IMR-90 (cell line): Measurements from ENCODE around the gene PRRC2B.

ENCODE experiments used
- BHLHE40 ChIP-seq: fragments of 150-350 bp; IDR thresholded peaks from 2 replicates; pipeline ENCODE4 v1.6.1; 2016; ENCODE audit warnings: mild to moderate bottlenecking, low read depth, low read length
- CEBPB ChIP-seq: IDR thresholded peaks from 2 replicates; pipeline ENCODE4 v1.6.1; 2012; ENCODE audit warnings: low read depth, low read length, improper control_type of control experiment
- CHD1 ChIP-seq: IDR thresholded peaks from 2 replicates; pipeline ENCODE4 v1.6.1; 2012; ENCODE audit warnings: low read depth, low read length, improper control_type of control experiment
- CTCF ChIP-seq: conservative IDR thresholded peaks from 2 replicates; pipeline ENCODE4 v1.5.1; 2012; ENCODE audit warnings: mild to moderate bottlenecking, low read depth, low read length, improper control_type of control experiment
- FOS ChIP-seq: fragments of 150-350 bp; IDR thresholded peaks from 2 replicates; pipeline ENCODE4 v1.6.1; 2016; ENCODE audit warnings: low read depth, low read length
- MAFK ChIP-seq: IDR thresholded peaks from 2 replicates; pipeline ENCODE4 v1.6.1; 2012; ENCODE audit warnings: low read depth, low read length, improper control_type of control experiment
- MAZ ChIP-seq: IDR thresholded peaks from 2 replicates; pipeline ENCODE4 v1.6.1; 2012; ENCODE audit warnings: low read depth, mild to moderate bottlenecking, low read length, improper control_type of control experiment, moderate library complexity, borderline replicate concordance
- MXI1 ChIP-seq: IDR thresholded peaks from 2 replicates; pipeline ENCODE4 v1.6.1; 2012; ENCODE audit warnings: low read depth, mild to moderate bottlenecking, low read length, moderate library complexity, borderline replicate concordance
- NFE2L2 ChIP-seq: fragments of 150-350 bp; IDR thresholded peaks from 2 replicates; pipeline ENCODE4 v1.6.1; 2016; ENCODE audit warnings: low read depth, mild to moderate bottlenecking, low read length
- POLR2A ChIP-seq: IDR thresholded peaks from 2 replicates; pipeline ENCODE4 v1.6.1; 2012; ENCODE audit warnings: mild to moderate bottlenecking, low read depth, low read length
- RAD21 ChIP-seq: IDR thresholded peaks from 2 replicates; pipeline ENCODE4 v1.6.1; 2012; ENCODE audit warnings: low read length, improper control_type of control experiment
- RFX5 ChIP-seq: IDR thresholded peaks from 2 replicates; pipeline ENCODE4 v1.8.0; 2012; ENCODE audit warnings: low read depth, mild to moderate bottlenecking, low read length, moderate library complexity
- USF2 ChIP-seq: fragments of 150-350 bp; IDR thresholded peaks from 2 replicates; pipeline ENCODE4 v1.6.1; 2017; ENCODE audit warnings: mild to moderate bottlenecking, antibody characterized with exemption, low read length, low read depth

GRCh38 chr9:131349881-131350563 is 43.9 kb upstream of the PRRC2B start:
- peak; percentile 84 for TF ChIP-seq CTCF
- no peak for TF ChIP-seq POLR2A
- no peak for TF ChIP-seq NFE2L2
- TF ChIP-seq MAFK: no peak
- TF ChIP-seq CEBPB: no peak
- TF ChIP-seq BHLHE40: no peak
- no peak for TF ChIP-seq USF2
- TF ChIP-seq MXI1: no peak
- TF ChIP-seq MAZ: peak; percentile 40; the same call in 1 of the 2 replicates
- TF ChIP-seq CHD1: no peak
- no peak for TF ChIP-seq FOS
- no peak for TF ChIP-seq RFX5
- TF ChIP-seq RAD21: peak; percentile 90
